ENCODE results near the gene C5. TPM values are rescaled to one million over a fixed set of nuclear protein-coding genes. Genes with fewer than 3 reads are reported as not detected.

The C5 gene
- polyA plus RNA-seq, 6 donors from 2014 or later = 0.47 to 1.7 (median 0.74) TPM; not detected in 1

- ATAC-seq (ENCODE audit: low read depth in 2 of 2) (no peak), DNase-seq (no peak)
- Mint-ChIP-seq H3K4me3 (no peak overlapping the region), H3K9me3 (no peaks in the 10 kb centered on the region), H3K4me1 (peaks cover 15 to 39% (median 22%) of the 10 kb centered on the region in 3 donors), H3K36me3 (peaks cover 0 to 7% of the 10 kb centered on the region in 2 donors), H3K27ac (peak overlapping the region in 1 of 6 donors; percentile 27), H3K27me3 (no peaks in the 10 kb centered on the region)
These were observed 128.4 kb downstream of the C5 start for GRCh38 chr9:120921661-120922181.

GRCh38 chr9:120920806-120921178 is 129.3 kb downstream of the C5 start:
- H3K36me3 Mint-ChIP-seq = peaks cover 0 to 8% of the 10 kb centered on the region in 2 donors
- no peaks in the 10 kb centered on the region for H3K9me3 Mint-ChIP-seq
- ATAC-seq (ENCODE audit: low read depth in 2 of 2) = no peak
- DNase-seq = no peak
- no peaks in the 10 kb centered on the region for H3K27me3 Mint-ChIP-seq
- no peak overlapping the region for H3K4me3 Mint-ChIP-seq
- H3K4me1 Mint-ChIP-seq = peaks cover 12 to 36% (median 14%) of the 10 kb centered on the region in 3 donors
- no peak overlapping the region for H3K27ac Mint-ChIP-seq

- no peak for ATAC-seq (ENCODE audit: low read depth in 2 of 2)
- Mint-ChIP-seq H3K27me3 (no peaks in the 10 kb centered on the region), H3K36me3 (peaks cover 0 to 8% of the 10 kb centered on the region in 2 donors), H3K27ac (peak overlapping the region in 2 of 6 donors; percentile 36 to 39), H3K4me1 (peaks cover 11 to 30% (median 12%) of the 10 kb centered on the region in 3 donors), H3K4me3 (no peak overlapping the region), H3K9me3 (no peaks in the 10 kb centered on the region)
- DNase-seq = no peak
These were observed 130.0 kb downstream of the C5 start for GRCh38 chr9:120919843-120920805.

- H3K4me3 Mint-ChIP-seq = no peak overlapping the region
- H3K27me3 Mint-ChIP-seq = no peaks in the 10 kb centered on the region
- no peak for ATAC-seq (ENCODE audit: low read depth in 2 of 2)
- H3K9me3 Mint-ChIP-seq = no peaks in the 10 kb centered on the region
- H3K36me3 Mint-ChIP-seq = peaks cover 0 to 8% of the 10 kb centered on the region in 2 donors
- DNase-seq = no peak
- peak overlapping the region in 4 of 6 donors; percentile 5 to 57 (median 38) for H3K27ac Mint-ChIP-seq
- peaks cover 15 to 30% (median 15%) of the 10 kb centered on the region in 3 donors for H3K4me1 Mint-ChIP-seq
These were observed 130.9 kb downstream of the C5 start for GRCh38 chr9:120918931-120919842.

- ATAC-seq (ENCODE audit: low read depth in 2 of 2) (no peak), DNase-seq (no peak)
- Mint-ChIP-seq H3K4me1 (peaks cover 15 to 33% (median 15%) of the 10 kb centered on the region in 3 donors), H3K27me3 (no peaks in the 10 kb centered on the region), H3K36me3 (peaks cover 0 to 8% of the 10 kb centered on the region in 2 donors), H3K4me3 (no peak overlapping the region), H3K27ac (peak overlapping the region in 2 of 6 donors; percentile 41 to 57), H3K9me3 (no peaks in the 10 kb centered on the region)
These were observed 131.9 kb downstream of the C5 start for GRCh38 chr9:120917929-120918762.

- ATAC-seq (ENCODE audit: low read depth in 2 of 2) = no peak
These were observed 132.8 kb downstream of the C5 start for GRCh38 chr9:120916991-120917880.

GRCh38 chr9:120916588-120916987 is 133.5 kb downstream of the C5 start:
- Mint-ChIP-seq H3K4me1 (peaks cover 14 to 31% (median 15%) of the 10 kb centered on the region in 3 donors), H3K36me3 (peaks cover 4 to 8% of the 10 kb centered on the region in 2 donors), H3K27me3 (no peaks in the 10 kb centered on the region), H3K9me3 (no peaks in the 10 kb centered on the region), H3K27ac (peak overlapping the region in 2 of 6 donors; percentile 10 to 34), H3K4me3 (no peak overlapping the region)
- ATAC-seq (ENCODE audit: low read depth in 2 of 2) = no peak
- DNase-seq = no peak

More at GRCh38 chr9:120916991-120917880, 132.8 kb downstream of the C5 start:
- H3K4me3 Mint-ChIP-seq = no peak overlapping the region
- H3K27ac Mint-ChIP-seq = peak overlapping the region in 4 of 6 donors; percentile 10 to 45 (median 38)
- peaks cover 15 to 33% (median 15%) of the 10 kb centered on the region in 3 donors for H3K4me1 Mint-ChIP-seq
- H3K36me3 Mint-ChIP-seq = peaks cover 4 to 8% of the 10 kb centered on the region in 2 donors
- H3K9me3 Mint-ChIP-seq = no peaks in the 10 kb centered on the region
- H3K27me3 Mint-ChIP-seq = no peaks in the 10 kb centered on the region
- no peak for DNase-seq

- ATAC-seq (ENCODE audit: low read depth in 2 of 2) (peak; percentile 51 to 80), DNase-seq (no peak)
- no peaks in the 10 kb centered on the region for H3K27me3 Mint-ChIP-seq
- peaks cover 10 to 29% (median 15%) of the 10 kb centered on the region in 3 donors for H3K4me1 Mint-ChIP-seq
- no peaks in the 10 kb centered on the region for H3K9me3 Mint-ChIP-seq
- no peak overlapping the region for H3K4me3 Mint-ChIP-seq
- peaks cover 4 to 8% of the 10 kb centered on the region in 2 donors for H3K36me3 Mint-ChIP-seq
- peak overlapping the region in 2 of 6 donors; percentile 7 to 89 for H3K27ac Mint-ChIP-seq
These were observed 134.1 kb downstream of the C5 start for GRCh38 chr9:120915854-120916470.

GRCh38 chr9:120914953-120915352 is 135.1 kb downstream of the C5 start:
- H3K27ac Mint-ChIP-seq = no peak overlapping the region

GRCh38 chr9:120914396-120914795 is 135.7 kb downstream of the C5 start:
- DNase-seq = no peak
- ATAC-seq (ENCODE audit: low read depth in 2 of 2) = no peak
- Mint-ChIP-seq H3K36me3 (peaks cover 4 to 8% of the 10 kb centered on the region in 2 donors), H3K27me3 (no peaks in the 10 kb centered on the region), H3K9me3 (no peaks in the 10 kb centered on the region), H3K27ac (no peak overlapping the region), H3K4me1 (peaks cover 6 to 18% (median 10%) of the 10 kb centered on the region in 3 donors), H3K4me3 (no peak overlapping the region)

More at GRCh38 chr9:120914953-120915352, 135.1 kb downstream of the C5 start:
- DNase-seq = no peak
- Mint-ChIP-seq H3K27me3 (no peaks in the 10 kb centered on the region), H3K36me3 (peaks cover 4 to 8% of the 10 kb centered on the region in 2 donors), H3K4me3 (no peak overlapping the region), H3K4me1 (peaks cover 10 to 20% (median 10%) of the 10 kb centered on the region in 3 donors), H3K9me3 (no peaks in the 10 kb centered on the region)
- no peak for ATAC-seq (ENCODE audit: low read depth in 2 of 2)

GRCh38 chr9:120913647-120914264 is 136.3 kb downstream of the C5 start:
- ATAC-seq (ENCODE audit: low read depth in 2 of 2) (no peak), DNase-seq (no peak)
- Mint-ChIP-seq H3K9me3 (no peaks in the 10 kb centered on the region), H3K4me3 (no peak overlapping the region), H3K27ac (peak overlapping the region in 2 of 6 donors; percentile 36 to 56), H3K27me3 (no peaks in the 10 kb centered on the region), H3K4me1 (peaks cover 6 to 18% (median 10%) of the 10 kb centered on the region in 3 donors), H3K36me3 (peaks cover 4 to 8% of the 10 kb centered on the region in 2 donors)

All from naive B cell (primary cell).